HG03571 (cell line): Measurements from ENCODE around the gene SCGN.

Experiments
- ATAC-seq: cut with Tn5 transposase; IDR thresholded peaks from one replicate; pipeline ENCODE4 v1.9.1; 2021; ENCODE audit not compliant: unreplicated experiment

The SCGN gene

GRCh38 chr6:25640446-25640845, 11.6 kb upstream of the SCGN start:
- ATAC-seq, result no peak

DNA sequence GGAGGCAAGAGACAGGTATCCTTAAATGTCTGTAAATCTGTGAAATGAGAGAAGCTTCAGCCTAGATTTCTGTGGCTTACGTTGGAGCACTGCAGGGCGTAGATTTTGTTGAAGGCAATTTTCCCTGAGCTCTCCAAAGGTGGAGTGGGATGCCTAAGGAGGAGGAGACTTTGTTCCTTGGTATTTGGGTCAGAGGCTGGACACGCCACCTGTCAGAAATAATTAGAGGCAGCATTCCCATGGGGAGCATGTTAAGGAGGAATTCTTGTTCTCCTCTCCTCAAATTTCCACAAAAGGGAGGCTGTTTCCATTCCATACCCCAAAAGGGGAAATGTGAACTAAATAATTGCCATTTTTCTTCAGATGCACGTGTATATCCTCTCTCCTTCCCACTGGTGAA, 11.1 kb upstream of the SCGN start:
- no peak for ATAC-seq

DNA sequence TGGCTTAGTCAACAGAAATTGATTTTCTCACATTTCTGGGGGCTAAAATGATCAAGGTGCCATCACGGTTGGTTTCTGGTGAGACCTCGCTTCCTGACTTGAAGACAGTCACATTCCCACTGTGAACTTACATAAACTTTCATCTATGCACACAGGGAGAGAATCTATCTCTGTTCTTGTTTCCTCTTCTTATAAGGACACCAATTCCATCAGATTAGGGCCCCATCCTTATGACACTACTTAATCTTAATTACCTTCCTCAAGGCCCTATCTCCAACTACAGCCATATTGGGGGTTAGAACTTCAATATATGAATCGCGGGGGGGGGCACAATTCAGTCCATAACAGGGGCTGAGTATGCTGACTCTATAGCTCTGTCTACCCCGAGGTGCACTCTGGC, 10.6 kb upstream of the SCGN start:
- no peak for ATAC-seq

GRCh38 chr6:25641940-25642666, 9.9 kb upstream of the SCGN start:
- ATAC-seq, result no peak

GRCh38 chr6:25642667-25643328, 9.2 kb upstream of the SCGN start:
- no peak for ATAC-seq

GRCh38 chr6:25645916-25646315, 6.1 kb upstream of the SCGN start:
- ATAC-seq, result no peak

GRCh38 chr6:25649611-25650010, 2.4 kb upstream of the SCGN start:
- ATAC-seq, result no peak

GRCh38 chr6:25655723-25656122, 3.7 kb downstream of the SCGN start:
- ATAC-seq, result no peak

GRCh38 chr6:25659633-25660368, 7.8 kb downstream of the SCGN start:
- no peak for ATAC-seq

- ATAC-seq, result no peak
These were observed 8.5 kb downstream of the SCGN start for GRCh38 chr6:25660512-25660911.

- no peak for ATAC-seq
These were observed 9.2 kb downstream of the SCGN start for GRCh38 chr6:25661129-25661779.

DNA sequence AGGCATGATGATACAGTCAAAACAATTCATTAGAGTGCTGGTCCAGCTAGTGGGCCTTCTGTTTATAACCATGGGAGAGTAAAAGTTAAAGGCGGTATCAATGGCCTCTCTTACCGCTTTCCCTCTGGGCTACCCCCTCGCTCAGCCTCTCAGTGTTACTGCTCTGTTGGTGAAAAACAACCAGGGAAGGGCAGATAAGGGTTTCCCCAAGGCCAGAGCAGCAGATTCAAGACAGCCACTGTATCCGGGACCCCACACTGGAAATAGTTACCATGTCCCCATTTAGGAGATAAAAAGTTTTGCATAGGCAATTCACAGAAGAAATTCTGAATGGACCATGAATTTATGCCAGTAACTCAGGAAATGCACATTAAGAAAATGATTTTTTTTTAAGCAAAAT, 13.4 kb downstream of the SCGN start:
- ATAC-seq, result no peak

DNA sequence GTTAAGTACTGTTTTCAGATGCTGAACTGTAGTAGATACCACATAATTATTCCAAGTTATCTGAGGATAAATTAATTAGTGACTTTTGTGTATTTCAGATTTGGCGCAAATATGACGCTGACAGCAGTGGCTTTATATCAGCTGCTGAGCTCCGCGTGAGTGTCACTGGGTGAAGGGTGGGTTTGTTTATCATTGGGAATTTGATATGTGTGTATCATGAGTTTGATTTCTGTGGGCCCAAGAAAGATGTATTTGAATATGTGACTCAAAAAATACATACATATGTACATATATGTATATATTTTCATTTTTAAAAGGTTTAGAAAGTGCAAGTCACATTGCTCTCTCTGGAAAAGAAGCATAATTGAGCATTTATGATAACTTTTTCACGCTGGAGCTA, 17.4 kb downstream of the SCGN start:
- ATAC-seq, result no peak

DNA sequence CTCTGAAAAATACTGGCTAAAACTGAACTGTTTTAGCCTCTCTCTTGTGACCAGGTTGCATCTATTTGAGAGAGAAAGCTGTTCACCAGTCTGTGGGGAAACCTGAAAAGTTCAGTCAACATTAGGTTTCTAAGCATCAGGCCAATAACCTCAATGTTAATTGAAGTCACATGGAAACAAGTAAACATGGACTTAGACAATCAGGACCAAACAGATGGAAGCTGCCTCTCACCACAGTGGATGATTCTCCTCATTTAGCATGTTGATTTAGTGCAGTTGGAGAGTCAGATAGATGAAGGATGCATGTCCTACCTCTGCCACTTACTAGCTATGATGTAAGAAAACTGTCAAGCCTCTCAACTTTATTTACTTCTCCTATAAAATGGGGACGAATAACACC, 18.2 kb downstream of the SCGN start:
- ATAC-seq, result no peak

- ATAC-seq, result no peak
These were observed 18.9 kb downstream of the SCGN start for GRCh38 chr6:25670793-25671513.

- ATAC-seq, result no peak
These were observed 19.6 kb downstream of the SCGN start for GRCh38 chr6:25671652-25672051.

DNA sequence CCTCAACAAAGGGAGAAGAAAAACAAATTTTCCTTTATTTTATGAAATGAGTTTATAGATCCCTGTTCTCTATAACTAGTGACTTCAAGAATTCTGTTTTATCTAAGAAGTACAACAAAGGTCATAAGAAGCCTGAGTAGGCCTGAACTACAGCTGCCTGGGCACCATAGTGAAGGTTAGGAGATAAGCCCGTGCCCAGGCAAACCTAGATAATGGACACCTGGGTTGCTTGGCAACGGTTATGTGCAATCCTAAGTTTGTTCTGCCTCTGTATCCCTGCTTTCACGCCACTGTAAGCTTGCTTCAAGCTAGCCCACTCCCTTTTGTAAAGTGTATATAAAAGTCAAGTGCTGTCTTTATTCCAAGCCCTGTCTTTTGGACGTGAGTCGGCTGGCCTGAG, 23.2 kb downstream of the SCGN start:
- ATAC-seq, result no peak

DNA sequence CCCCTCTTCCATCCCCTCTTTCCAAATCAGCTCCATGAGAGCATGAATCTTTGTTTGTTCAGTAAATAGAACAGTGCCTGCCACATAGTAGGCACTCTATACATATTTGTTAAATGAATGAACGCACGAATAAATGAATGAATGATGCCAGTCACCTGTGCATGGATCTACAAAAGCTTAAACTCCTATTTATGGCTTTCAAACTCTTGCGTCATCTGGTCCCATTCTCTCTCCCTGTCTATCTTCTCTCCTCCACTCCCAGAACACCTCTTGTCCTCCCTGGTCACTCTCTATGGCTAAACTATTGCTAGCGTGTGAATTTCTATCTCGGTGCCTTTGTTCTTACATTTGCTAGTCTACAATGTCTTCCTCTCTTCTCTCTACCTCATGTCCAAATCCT, 24.8 kb downstream of the SCGN start:
- no peak for ATAC-seq

- ATAC-seq, result no peak
These were observed 29.8 kb downstream of the SCGN start for GRCh38 chr6:25681848-25682247.

DNA sequence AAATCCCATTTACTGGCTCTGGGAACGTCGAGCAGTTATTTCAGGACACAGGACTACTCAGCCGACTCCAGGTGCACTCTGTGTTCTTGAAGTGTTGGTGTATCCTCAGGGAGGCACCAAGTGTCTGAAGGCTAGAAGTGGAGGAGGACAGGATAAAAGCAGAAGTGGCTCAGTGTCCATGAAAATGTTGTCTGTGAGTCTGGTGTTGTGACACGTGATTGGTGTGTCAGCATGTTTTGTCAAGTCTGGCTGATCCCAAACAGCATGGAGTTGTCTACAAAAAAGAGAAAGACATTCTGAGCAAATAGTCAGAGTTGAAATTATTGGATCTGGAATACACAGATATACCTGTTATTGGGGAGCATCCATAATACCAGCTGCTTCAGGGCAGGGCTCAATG, 30.3 kb downstream of the SCGN start:
- ATAC-seq, result no peak

DNA sequence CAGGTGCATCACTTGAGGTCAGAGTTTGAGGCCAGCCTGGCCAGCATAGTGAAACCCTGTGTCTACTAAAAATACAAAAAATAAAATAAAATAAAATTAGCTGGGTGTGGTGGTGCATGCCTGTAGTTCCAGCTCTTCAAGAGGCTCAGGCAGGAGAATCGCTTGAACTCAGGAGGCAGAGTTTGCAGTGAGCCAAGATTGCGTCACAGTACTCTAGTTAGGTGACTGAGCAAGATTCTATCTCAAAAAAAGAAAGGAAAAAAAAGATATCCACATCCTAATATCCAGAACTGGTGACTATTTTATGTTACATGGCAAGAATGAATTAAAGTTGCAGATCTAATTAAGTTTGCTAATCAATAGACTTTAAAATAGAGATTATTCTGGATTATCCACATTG, 32.5 kb downstream of the SCGN start:
- ATAC-seq, result no peak
